SK-N-SH (cell line): ENCODE results near the gene INAVA. TPM values are rescaled to one million over a fixed set of nuclear protein-coding genes. Genes with fewer than 3 reads are reported as not detected.

ENCODE experiments used
- CTCF ChIA-PET: fragments of 300-600, 350-600 bp; formaldehyde crosslinking; extraction: SDS; loops from one replicate; lab custom pipeline; 2021; lab: Yijun Ruan, JAX
- POLR2A ChIA-PET: fragments of 350-600 bp; sonication (Branson Sonifier 250); formaldehyde crosslinking; extraction: SDS; loops from one replicate; lab custom pipeline; 2020; ENCODE audit warnings: antibody characterized with exemption, inconsistent platforms; lab: Yijun Ruan, JAX
- DNase-seq: peaks from one replicate; pipeline ENCODE4 v3.0.0; 2012
- H2AFZ ChIP-seq: fragments of 200-600 bp; sonication (generic); 2 replicates; pipeline ENCODE4 v1.8.1; 2016; ENCODE audit warnings: antibody characterized with exemption, mild to moderate bottlenecking, low read depth
- H3F3A ChIP-seq: fragments of 200-600 bp; sonication (generic); replicated peaks from 2 replicates; pipeline ENCODE3; 2016; ENCODE audit warnings: antibody characterized with exemption, mild to moderate bottlenecking; ENCODE audit not compliant: insufficient read depth
- H3K27ac ChIP-seq, 2 experiments: fragments of 200-500 bp in 1 of 2; fragments of 200-600 bp in 1 of 2; sonication (Bioruptor generic) in 1 of 2; sonication (generic), shearing (Covaris generic) in 1 of 2; 2 replicates each; pipeline versions ENCODE4 v1.5.1 to v1.6.1; 2014 to 2016; ENCODE audit warnings: low read depth in 2 of 2, inconsistent platforms in 1 of 2, low read length in 1 of 2, mild to moderate bottlenecking in 1 of 2, mixed read lengths in 1 of 2
- H3K27me3 ChIP-seq: fragments of 200-600 bp; sonication (generic), shearing (Covaris generic); 2 replicates; pipeline ENCODE4 v1.6.1; 2016; ENCODE audit warnings: mixed run types; ENCODE audit not compliant: insufficient read depth
- H3K36me3 ChIP-seq, 2 experiments: fragments of 200-500 bp in 1 of 2; fragments of 200-600 bp in 1 of 2; sonication (Bioruptor generic) in 1 of 2; sonication (generic) in 1 of 2; replicated peaks in 1 of 2; 2 replicates each; pipeline versions ENCODE3 to v1.5.1; 2014 to 2016; ENCODE audit warnings: low read length in 1 of 2, mild to moderate bottlenecking in 1 of 2; ENCODE audit not compliant: insufficient read depth in 2 of 2, control insufficient read depth in 1 of 2
- H3K4me1 ChIP-seq, 2 experiments: fragments of 200-500 bp in 1 of 2; fragments of 200-600 bp in 1 of 2; sonication (Bioruptor generic) in 1 of 2; sonication (generic), shearing (Covaris generic) in 1 of 2; 2 replicates each; pipeline versions ENCODE4 v1.5.1 to v1.6.1; 2014 to 2016; ENCODE audit warnings: low read depth in 1 of 2, low read length in 1 of 2, mixed run types in 1 of 2; ENCODE audit not compliant: insufficient read depth in 2 of 2, control insufficient read depth in 1 of 2
- H3K4me2 ChIP-seq: fragments of 200-600 bp; sonication (generic), shearing (Covaris generic); 2 replicates; pipeline ENCODE4 v1.6.1; 2017; ENCODE audit warnings: mixed run types
- H3K4me3 ChIP-seq, 2 experiments: fragments of 200-500 bp in 1 of 2; fragments of 200-600 bp in 1 of 2; sonication (Bioruptor generic) in 1 of 2; sonication (generic), shearing (Covaris generic) in 1 of 2; 2 replicates each; pipeline versions ENCODE4 v1.5.1 to v1.8.1; 2014 to 2016; ENCODE audit warnings: low read depth in 2 of 2, inconsistent platforms in 1 of 2, low read length in 1 of 2, mild to moderate bottlenecking in 1 of 2, mixed read lengths in 1 of 2, moderate library complexity in 1 of 2
- H3K79me2 ChIP-seq: fragments of 200-600 bp; sonication (generic); 2 replicates; pipeline ENCODE4 v1.8.1; 2017; ENCODE audit warnings: mild to moderate bottlenecking; ENCODE audit not compliant: insufficient read depth
- H3K9ac ChIP-seq: fragments of 200-600 bp; sonication (generic); 2 replicates; pipeline ENCODE4 v1.6.1; 2017; ENCODE audit warnings: mixed run types
- H3K9me2 ChIP-seq: fragments of 200-600 bp; sonication (generic); 2 replicates; pipeline ENCODE4 v1.6.1; 2017; ENCODE audit warnings: mixed run types
- H3K9me3 ChIP-seq: fragments of 200-600 bp; sonication (generic); 2 replicates; pipeline ENCODE4 v1.6.1; 2017; ENCODE audit warnings: mixed run types, mild to moderate bottlenecking, moderate library complexity
- H4K20me1 ChIP-seq: fragments of 200-600 bp; sonication (generic); 2 replicates; pipeline ENCODE4 v1.6.1; 2017; ENCODE audit warnings: mild to moderate bottlenecking, mixed run types; ENCODE audit not compliant: insufficient read depth
- CTCF ChIP-seq: fragments of 200-600 bp; sonication (generic); IDR thresholded peaks from 2 replicates; pipeline ENCODE4 v1.6.1; 2017; ENCODE audit warnings: antibody characterized with exemption, mild to moderate bottlenecking, moderate library complexity
- EZH2phosphoT487 ChIP-seq: fragments of 200-600 bp; sonication (generic); IDR thresholded peaks from 2 replicates; pipeline ENCODE4 v1.6.1; 2017; ENCODE audit warnings: low read depth, mixed run types, mild to moderate bottlenecking, antibody characterized with exemption, moderate library complexity, borderline replicate concordance
- JUND ChIP-seq: IDR thresholded peaks from 2 replicates; pipeline ENCODE4 v1.4.0; 2012
- MEF2A ChIP-seq: IDR thresholded peaks from 2 replicates; pipeline ENCODE4 v1.4.0; 2012; ENCODE audit warnings: low read depth, borderline replicate concordance
- MXI1 ChIP-seq: IDR thresholded peaks from 2 replicates; pipeline ENCODE4 v1.6.1; 2012; ENCODE audit warnings: mild to moderate bottlenecking, low read depth, low read length, improper control_type of control experiment
- NFIC ChIP-seq: IDR thresholded peaks from 2 replicates; pipeline ENCODE4 v1.4.0; 2012; ENCODE audit warnings: borderline replicate concordance
- NRF1 ChIP-seq: IDR thresholded peaks from 2 replicates; pipeline ENCODE4 v1.6.1; 2012; ENCODE audit warnings: low read depth, mild to moderate bottlenecking, low read length
- PBX3 ChIP-seq: IDR thresholded peaks from 2 replicates; pipeline ENCODE4; 2012
- RAD21 ChIP-seq: IDR thresholded peaks from 2 replicates; pipeline ENCODE4 v1.6.1; 2012; ENCODE audit warnings: mild to moderate bottlenecking, low read length
- SIN3A ChIP-seq: IDR thresholded peaks from 2 replicates; pipeline ENCODE4 v1.6.1; 2012; ENCODE audit warnings: low read depth, mild to moderate bottlenecking, low read length, moderate library complexity, borderline replicate concordance
- SMC3 ChIP-seq: IDR thresholded peaks from 2 replicates; pipeline ENCODE4 v1.6.1; 2012; ENCODE audit warnings: low read depth, low read length, improper control_type of control experiment
- TAF1 ChIP-seq: IDR thresholded peaks from 2 replicates; pipeline ENCODE4 v1.6.1; 2012; ENCODE audit warnings: low read depth, mild to moderate bottlenecking, low read length, moderate library complexity, borderline replicate concordance
- TCF12 ChIP-seq: IDR thresholded peaks from 2 replicates; pipeline ENCODE4 v1.4.0; 2012
- TEAD4 ChIP-seq: IDR thresholded peaks from 2 replicates; pipeline ENCODE4 v1.4.0; 2012; ENCODE audit warnings: mild to moderate bottlenecking, borderline replicate concordance; ENCODE audit not compliant: insufficient read depth
- USF1 ChIP-seq: IDR thresholded peaks from 2 replicates; pipeline ENCODE4 v1.4.0; 2012; ENCODE audit warnings: low read depth, borderline replicate concordance
- USF2 ChIP-seq: fragments of 150-350 bp; IDR thresholded peaks from 2 replicates; pipeline ENCODE4 v1.6.1; 2017; ENCODE audit warnings: antibody characterized with exemption, low read length, low read depth, borderline replicate concordance
- YY1 ChIP-seq: IDR thresholded peaks from 2 replicates; pipeline ENCODE4 v1.4.0; 2012; ENCODE audit warnings: low read depth, mild to moderate bottlenecking
- ZBTB33 ChIP-seq: IDR thresholded peaks from 2 replicates; pipeline ENCODE4 v1.4.0; 2012; ENCODE audit warnings: low read depth, borderline replicate concordance
- WGBS: methylation state at CpG from one replicate; pipeline ENCODE4 v1.1.6; 2017; ENCODE audit warnings: low lambda C conversion rate; 5-methylcytosine and 5-hydroxymethylcytosine counted together
- polyA plus RNA-seq, 3 experiments: library from polyadenylated mRNA; depleted of rRNA; stranded (reverse); fragments of >200 nt; gene quantifications; 2 replicates each; pipeline ENCODE4 v1.2.3, GENCODE V29; 2012

Gene INAVA
- polyA plus RNA-seq, 1 of the 3 experiments (the other 2 are of a cell fraction), result 0.12 TPM

GRCh38 chr1:200845360-200845759 lies 49.3 kb upstream of the INAVA start (continued):
- no peak for TF ChIP-seq NFIC
- no peak for TF ChIP-seq MEF2A
- no peak for TF ChIP-seq ZBTB33
- TF ChIP-seq SIN3A, result no peak
- TF ChIP-seq MXI1, result no peak
- no peak for TF ChIP-seq USF1
- TF ChIP-seq TEAD4, result no peak

- POLR2A ChIA-PET, result no interaction called here
- H3F3A ChIP-seq, result no peaks in the 10 kb centered on the region
- CTCF ChIA-PET, result interaction anchor here (1.0 to 2.0 kb wide), 4 partner anchors 9 to 224 kb away, joined by 3 to 9 read pairs (median 4); no protein-coding TSS in a partner anchor
- H3K4me3 ChIP-seq, result no peak overlapping the region
- H3K4me1 ChIP-seq, result no peaks in the 10 kb centered on the region
- TF ChIP-seq RAD21, result no peak
- TF ChIP-seq USF1, result no peak
- no peak for TF ChIP-seq CTCF
- no peak for TF ChIP-seq YY1
- TF ChIP-seq SIN3A, result no peak
- no peak for TF ChIP-seq NRF1
- no peak for TF ChIP-seq JUND
- TF ChIP-seq TCF12, result no peak
- no peak for TF ChIP-seq USF2
- TF ChIP-seq TAF1, result no peak
- TF ChIP-seq PBX3, result no peak
- TF ChIP-seq EZH2phosphoT487, result no peak
- no peak for TF ChIP-seq SMC3
- TF ChIP-seq MXI1, result no peak
- TF ChIP-seq NFIC, result no peak
- H2AFZ ChIP-seq, result no peak overlapping the region
- no peaks in the 10 kb centered on the region for H3K9me3 ChIP-seq
- no peaks in the 10 kb centered on the region for H3K27me3 ChIP-seq
- no peak overlapping the region for H3K9ac ChIP-seq
- H3K36me3 ChIP-seq, result peaks cover 83 to 87% of the 10 kb centered on the region in 2 experiments
- H4K20me1 ChIP-seq, result no peaks in the 10 kb centered on the region
- H3K79me2 ChIP-seq, result peaks cover 6% of the 10 kb centered on the region; the same call in 1 of the 2 replicates
- no peaks in the 10 kb centered on the region for H3K9me2 ChIP-seq
- no peak for DNase-seq
- no peak overlapping the region for H3K27ac ChIP-seq
- 90% methylated on average over 1 of the region's 1 CpG for WGBS
- no peak overlapping the region for H3K4me2 ChIP-seq
Observed at GRCh38 chr1:200846398-200846797, 48.3 kb upstream of the INAVA start.
